Ascending aorta (tissue), 2 donors: ENCODE measurements around the gene LAMA3. TPM values are rescaled to one million over a fixed set of nuclear protein-coding genes. Genes with fewer than 3 reads are reported as not detected.

Source experiments
- DNase-seq, 2 donors: peaks; one replicate each; pipeline ENCODE4 v3.0.0-alpha.2; 2019; ENCODE audit warnings: low spot score in 2 of 2
- H3K27ac ChIP-seq, 2 donors: fragments of 200-600 bp; sonication (generic); one replicate each; pipeline ENCODE4 v1.5.1; 2016 to 2017; ENCODE audit warnings: mild to moderate bottlenecking in 1 of 2
- H3K27me3 ChIP-seq: fragments of 200-600 bp; sonication (generic); one replicate; pipeline ENCODE4 v1.5.1; 2017
- H3K36me3 ChIP-seq, 2 donors: fragments of 200-600 bp; sonication (generic); one replicate each; pipeline ENCODE4 v1.5.1; 2016
- H3K4me1 ChIP-seq, 2 donors: fragments of 200-600 bp; sonication (generic); one replicate each; pipeline ENCODE4 v1.5.1; 2016 to 2017; ENCODE audit warnings: mild to moderate bottlenecking in 1 of 2
- H3K4me3 ChIP-seq, 2 donors: fragments of 200-600 bp; sonication (generic); one replicate each; pipeline ENCODE4 v1.5.1; 2016 to 2017; ENCODE audit warnings: mild to moderate bottlenecking in 1 of 2
- H3K9me3 ChIP-seq, 2 donors: fragments of 200-600 bp; sonication (generic); one replicate each; pipeline ENCODE4 v1.5.1; 2016
- intact Hi-C: fragments of 100-400 bp; cut with DNase I; formaldehyde crosslinking; loops from one replicate; pipeline ENCODE4 v1.15.1; 2023
- total RNA-seq: library from RNA; depleted of rRNA; stranded (reverse); fragments of >200 nt; gene quantifications from one replicate; pipeline ENCODE4 v1.1.0, GENCODE V29; 2016
- TF ChIP-seq, protein P1 (sequence below), 3 experiments: fragments of 200-600 bp in 2 of 3; fragments of 450-650 bp in 1 of 3; sonication (generic) in 2 of 3; IDR thresholded peaks; one replicate each; pipeline ENCODE4 v1.5.1; 2016 to 2019; ENCODE audit warnings: antibody characterized with exemption in 3 of 3, mild to moderate bottlenecking in 1 of 3, moderate library complexity in 1 of 3

LAMA3 gene
- total RNA-seq, 1 donor from 2014 or later: 27.2 TPM

DNA sequence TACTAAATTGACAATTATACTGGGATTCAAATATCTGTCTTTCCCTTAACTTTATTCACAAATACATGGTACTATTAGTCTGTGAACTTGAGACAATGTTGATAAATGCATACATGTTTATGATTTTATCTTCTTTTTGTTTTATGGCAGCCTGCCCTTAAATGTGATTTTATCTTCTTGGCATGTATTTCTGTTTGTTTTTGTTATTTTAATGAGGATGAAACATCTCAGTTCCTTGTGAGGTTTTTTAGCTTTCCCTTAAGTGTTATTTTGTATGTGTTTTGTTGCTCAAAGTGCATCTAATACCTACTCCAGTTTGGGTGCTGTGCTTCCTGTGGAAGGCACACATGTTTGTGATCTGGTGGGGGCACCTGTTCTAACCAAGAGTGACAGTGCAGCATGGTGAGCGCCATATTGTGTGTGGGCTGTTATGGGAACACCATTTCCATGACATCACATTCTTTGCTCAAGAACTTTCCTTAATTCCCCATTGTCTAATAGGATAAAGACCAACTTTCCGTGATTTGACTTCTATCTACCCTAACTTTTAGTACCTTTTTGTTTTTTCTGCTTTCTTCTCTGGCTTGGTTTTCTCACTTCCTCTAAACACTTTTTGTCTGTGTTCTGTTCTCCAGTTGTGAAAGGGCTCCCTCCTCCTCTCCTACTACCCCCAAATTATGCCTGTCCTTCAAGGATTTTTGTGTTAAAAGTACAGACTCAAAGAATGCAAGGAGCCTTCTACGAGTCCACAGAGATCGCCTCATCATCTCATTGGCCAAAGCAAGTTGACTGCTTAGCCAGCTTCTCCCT lies 163.2 kb downstream of the LAMA3 start:
- intact Hi-C loops: no loop called here
- TF ChIP-seq, protein P1, sequence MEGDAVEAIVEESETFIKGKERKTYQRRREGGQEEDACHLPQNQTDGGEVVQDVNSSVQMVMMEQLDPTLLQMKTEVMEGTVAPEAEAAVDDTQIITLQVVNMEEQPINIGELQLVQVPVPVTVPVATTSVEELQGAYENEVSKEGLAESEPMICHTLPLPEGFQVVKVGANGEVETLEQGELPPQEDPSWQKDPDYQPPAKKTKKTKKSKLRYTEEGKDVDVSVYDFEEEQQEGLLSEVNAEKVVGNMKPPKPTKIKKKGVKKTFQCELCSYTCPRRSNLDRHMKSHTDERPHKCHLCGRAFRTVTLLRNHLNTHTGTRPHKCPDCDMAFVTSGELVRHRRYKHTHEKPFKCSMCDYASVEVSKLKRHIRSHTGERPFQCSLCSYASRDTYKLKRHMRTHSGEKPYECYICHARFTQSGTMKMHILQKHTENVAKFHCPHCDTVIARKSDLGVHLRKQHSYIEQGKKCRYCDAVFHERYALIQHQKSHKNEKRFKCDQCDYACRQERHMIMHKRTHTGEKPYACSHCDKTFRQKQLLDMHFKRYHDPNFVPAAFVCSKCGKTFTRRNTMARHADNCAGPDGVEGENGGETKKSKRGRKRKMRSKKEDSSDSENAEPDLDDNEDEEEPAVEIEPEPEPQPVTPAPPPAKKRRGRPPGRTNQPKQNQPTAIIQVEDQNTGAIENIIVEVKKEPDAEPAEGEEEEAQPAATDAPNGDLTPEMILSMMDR (IDR thresholded peaks at IDR 0.05): no peak

GRCh38 chr18:23853448-23854195 lies 164.4 kb downstream of the LAMA3 start:
- no peaks in the 10 kb centered on the region for H3K36me3 ChIP-seq
- H3K27me3 ChIP-seq: no peaks in the 10 kb centered on the region
- intact Hi-C loops: no loop called here
- no peaks in the 10 kb centered on the region for H3K4me1 ChIP-seq
- H3K4me3 ChIP-seq: no peak overlapping the region
- no peak overlapping the region for H3K27ac ChIP-seq
- DNase-seq: no peak
- no peaks in the 10 kb centered on the region for H3K9me3 ChIP-seq
- TF ChIP-seq, protein P1 (IDR thresholded peaks at IDR 0.05): no peak

More for the DNA sequence above, 163.2 kb downstream of the LAMA3 start:
- DNase-seq: no peak
- H3K27me3 ChIP-seq: no peaks in the 10 kb centered on the region
- H3K36me3 ChIP-seq: no peaks in the 10 kb centered on the region
- H3K27ac ChIP-seq: no peak overlapping the region
- H3K4me3 ChIP-seq: no peak overlapping the region
- H3K9me3 ChIP-seq: no peaks in the 10 kb centered on the region
- no peaks in the 10 kb centered on the region for H3K4me1 ChIP-seq

DNA sequence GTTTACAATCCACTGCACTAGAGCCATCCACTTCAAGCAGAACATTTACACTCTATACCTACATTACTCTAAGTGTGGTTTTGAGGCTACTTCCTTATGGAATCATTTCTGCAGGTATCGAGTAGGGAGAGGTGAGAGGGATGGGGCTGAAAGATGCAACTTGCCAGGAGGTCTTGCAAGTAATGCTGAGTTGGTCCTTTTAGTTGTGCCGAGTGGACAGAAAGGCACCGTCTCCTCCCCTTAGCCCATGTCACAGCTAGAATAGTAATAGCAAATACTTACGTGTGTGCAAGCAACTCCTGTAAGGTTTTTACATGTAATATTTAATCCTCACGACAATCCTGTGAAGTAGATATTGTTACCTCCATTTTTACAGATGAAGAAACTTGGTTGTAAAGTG lies 166.5 kb downstream of the LAMA3 start:
- no peak for DNase-seq
- no peaks in the 10 kb centered on the region for H3K36me3 ChIP-seq
- intact Hi-C loops: no loop called here
- no peaks in the 10 kb centered on the region for H3K27me3 ChIP-seq
- no peaks in the 10 kb centered on the region for H3K9me3 ChIP-seq
- H3K27ac ChIP-seq: no peak overlapping the region
- H3K4me1 ChIP-seq: no peaks in the 10 kb centered on the region
- H3K4me3 ChIP-seq: no peak overlapping the region
- TF ChIP-seq, protein P1 (IDR thresholded peaks at IDR 0.05): no peak

DNA sequence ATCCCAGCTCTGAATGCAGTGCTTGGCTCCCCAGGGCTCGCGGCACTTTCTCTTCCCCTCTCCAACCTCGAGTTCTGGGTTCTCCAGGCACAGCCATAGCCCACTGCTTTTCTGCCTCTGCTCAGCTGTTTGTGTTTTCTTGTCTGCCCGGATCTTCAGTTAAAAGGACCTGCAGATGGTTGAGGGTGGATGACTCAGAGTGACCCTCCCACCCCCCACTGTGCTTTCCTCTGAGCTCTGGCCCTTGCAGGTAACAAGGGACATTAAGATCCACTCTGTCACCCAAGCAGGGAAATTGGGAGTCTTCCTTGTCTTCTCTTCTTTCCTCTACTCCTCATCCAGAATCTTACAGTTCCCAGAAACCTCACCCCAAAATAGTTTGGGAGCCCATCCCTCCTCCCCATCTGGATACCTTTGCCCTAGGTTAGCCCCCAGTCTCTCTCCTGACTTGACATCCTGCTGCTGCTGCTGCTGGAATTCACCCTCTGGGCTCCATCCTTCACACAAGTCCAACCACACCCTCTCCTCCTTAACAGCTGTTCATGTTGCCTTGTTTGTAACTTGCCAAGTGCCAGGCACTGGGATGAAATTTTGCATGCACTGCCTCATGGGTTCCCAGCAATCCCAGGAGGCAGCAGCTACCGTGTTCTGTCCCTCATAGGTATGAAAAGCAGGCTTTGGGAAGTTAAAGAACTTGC lies 167.4 kb downstream of the LAMA3 start:
- H3K36me3 ChIP-seq: no peaks in the 10 kb centered on the region
- TF ChIP-seq, protein P1 (IDR thresholded peaks at IDR 0.05): no peak
- intact Hi-C loops: no loop called here
- no peak for DNase-seq
- H3K4me3 ChIP-seq: no peak overlapping the region
- peaks cover 0 to 1% of the 10 kb centered on the region in 2 donors for H3K4me1 ChIP-seq
- H3K9me3 ChIP-seq: no peaks in the 10 kb centered on the region
- no peaks in the 10 kb centered on the region for H3K27me3 ChIP-seq
- H3K27ac ChIP-seq: no peak overlapping the region

DNA sequence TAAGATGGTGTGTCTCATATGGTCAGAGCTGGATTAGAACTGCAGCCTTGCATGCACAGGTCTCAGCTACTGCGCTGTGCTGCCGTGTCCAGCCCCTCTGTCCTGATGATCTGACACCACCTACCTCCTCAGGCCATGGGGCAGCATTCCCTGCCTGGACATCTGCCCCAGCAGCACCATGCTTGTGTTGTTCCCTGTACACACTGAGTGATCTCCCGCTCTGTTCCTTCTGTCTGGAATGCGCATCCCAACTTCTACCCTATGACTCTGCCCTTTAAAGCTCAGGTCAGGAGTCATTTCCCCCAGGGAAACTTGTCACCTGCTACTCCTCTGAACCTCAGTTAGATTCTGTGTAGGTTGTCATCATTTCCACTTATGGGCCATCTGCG lies 167.9 kb downstream of the LAMA3 start:
- no peaks in the 10 kb centered on the region for H3K36me3 ChIP-seq
- intact Hi-C loops: no loop called here
- H3K9me3 ChIP-seq: no peaks in the 10 kb centered on the region
- H3K4me1 ChIP-seq: peaks cover under 1 to 4% of the 10 kb centered on the region in 2 donors
- TF ChIP-seq, protein P1 (IDR thresholded peaks at IDR 0.05): no peak
- H3K4me3 ChIP-seq: no peak overlapping the region
- H3K27me3 ChIP-seq: no peaks in the 10 kb centered on the region
- H3K27ac ChIP-seq: no peak overlapping the region
- DNase-seq: no peak
